Activated T-cell treated with anti-CD3 and anti-CD28 coated beads, Interleukin-2, amount 50 U/mL, for 48 hours (primary cell): ENCODE results near the gene BAIAP2.

Experiments used
- DNase-seq, 2 experiments: peaks; one replicate each; pipeline ENCODE4 v3.0.0-alpha.2; 2020

The BAIAP2 gene

DNA sequence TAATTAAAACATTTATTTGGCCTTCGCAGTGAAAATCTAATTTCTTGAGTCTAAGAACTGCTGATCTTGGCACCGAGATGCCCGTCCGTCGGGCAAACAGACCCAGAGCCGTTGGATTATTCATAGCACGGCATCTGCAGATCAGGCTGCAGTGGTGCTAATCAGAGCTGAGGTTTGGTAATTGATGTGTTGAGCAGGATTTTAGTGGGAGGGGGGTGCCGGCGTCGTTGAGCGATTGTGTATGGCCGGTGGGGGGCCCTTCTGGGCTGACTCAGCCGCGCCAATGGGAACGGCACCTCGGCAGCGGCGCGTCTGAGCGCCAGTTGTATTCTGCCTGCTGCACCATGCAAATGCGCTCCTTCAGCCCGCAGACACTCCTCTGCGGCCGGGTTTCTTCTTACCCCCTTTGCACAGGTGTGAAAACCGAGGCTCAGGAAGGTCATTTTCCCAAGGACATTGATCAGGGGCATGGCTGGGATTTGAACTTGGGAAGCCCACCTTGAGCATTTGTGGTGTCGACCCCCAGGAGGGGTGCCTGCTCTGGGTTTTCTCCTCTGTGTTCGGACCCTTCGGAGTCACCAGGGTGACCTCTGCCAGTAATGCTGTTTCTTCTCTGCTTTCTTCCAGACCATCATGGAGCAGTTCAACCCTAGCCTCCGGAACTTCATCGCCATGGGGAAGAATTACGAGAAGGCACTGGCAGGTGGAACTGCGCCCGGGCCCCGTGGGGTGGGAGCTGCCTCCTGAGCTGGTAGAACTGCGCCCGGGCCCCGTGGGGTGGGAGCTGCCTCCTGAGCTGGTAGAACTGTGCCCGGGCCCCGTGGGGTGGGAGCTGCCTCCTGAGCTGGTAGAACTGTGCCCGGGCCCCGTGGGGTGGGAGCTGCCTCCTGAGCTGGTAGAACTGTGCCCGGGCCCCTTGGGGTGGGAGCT is 18.4 kb downstream of the BAIAP2 start:
- no peak for DNase-seq

DNA sequence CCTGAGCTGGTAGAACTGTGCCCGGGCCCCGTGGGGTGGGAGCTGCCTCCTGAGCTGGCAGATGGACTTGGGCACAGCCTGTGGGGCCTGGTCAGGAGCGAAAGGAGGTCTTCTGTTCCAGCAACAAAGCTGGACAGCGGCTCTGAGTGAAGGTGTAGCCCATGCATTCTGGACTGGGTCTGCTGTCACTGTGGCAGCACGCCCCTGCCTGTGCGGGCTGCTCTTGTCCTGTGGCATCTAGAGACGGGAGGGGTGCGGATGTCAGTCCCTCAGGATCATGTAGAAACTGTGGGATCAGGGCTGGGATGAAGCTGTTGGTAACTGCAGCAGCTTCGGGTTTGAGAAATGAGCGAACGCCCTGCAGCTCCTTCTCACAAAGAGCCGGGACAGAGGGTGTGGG is 19.4 kb downstream of the BAIAP2 start:
- DNase-seq, result no peak

DNA sequence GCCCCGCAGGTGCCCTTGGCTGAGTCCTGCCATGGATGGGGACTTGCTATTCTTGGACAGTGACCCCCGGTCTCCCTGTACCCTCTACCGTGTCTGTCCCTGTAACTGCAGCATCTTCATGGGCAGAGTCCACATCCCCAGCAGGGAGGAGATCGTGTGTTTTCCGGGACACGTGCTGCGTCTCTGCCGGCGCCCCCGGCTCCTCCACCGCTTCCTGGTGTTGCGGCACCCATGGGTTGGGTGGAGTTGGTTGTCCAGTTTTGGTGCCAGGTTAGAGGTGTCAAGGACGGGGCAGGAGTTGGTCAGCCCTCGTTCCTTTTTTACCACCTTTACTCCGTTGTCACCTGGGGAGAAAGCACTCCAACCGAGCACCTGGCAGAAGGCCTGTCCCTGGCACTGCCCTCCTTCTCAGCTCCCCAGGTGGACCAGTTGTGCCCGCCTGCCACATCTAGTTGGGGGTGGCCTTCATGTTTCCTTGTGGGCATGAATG is 20.0 kb downstream of the BAIAP2 start:
- no peak for DNase-seq

DNA sequence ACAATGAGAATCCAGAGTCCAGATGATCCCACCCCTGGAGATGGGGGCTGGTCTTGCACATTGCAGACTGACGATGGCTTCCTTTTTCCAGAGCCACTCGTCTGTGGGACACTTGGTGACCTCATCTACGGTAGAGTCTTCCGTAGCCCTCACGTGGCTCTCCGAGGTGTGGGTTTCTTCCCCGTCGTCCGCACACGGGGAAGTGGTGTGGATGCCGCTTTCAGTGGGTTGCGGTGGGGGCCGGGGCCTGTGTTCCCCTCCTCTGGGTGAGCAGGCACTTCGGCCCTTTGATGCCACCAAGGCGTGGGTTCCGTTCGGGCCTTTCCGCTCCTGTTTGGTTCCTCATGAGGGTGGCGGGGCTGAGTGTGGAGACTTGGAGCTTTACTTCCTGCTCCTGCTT is 21.4 kb downstream of the BAIAP2 start:
- DNase-seq, result no peak

DNA sequence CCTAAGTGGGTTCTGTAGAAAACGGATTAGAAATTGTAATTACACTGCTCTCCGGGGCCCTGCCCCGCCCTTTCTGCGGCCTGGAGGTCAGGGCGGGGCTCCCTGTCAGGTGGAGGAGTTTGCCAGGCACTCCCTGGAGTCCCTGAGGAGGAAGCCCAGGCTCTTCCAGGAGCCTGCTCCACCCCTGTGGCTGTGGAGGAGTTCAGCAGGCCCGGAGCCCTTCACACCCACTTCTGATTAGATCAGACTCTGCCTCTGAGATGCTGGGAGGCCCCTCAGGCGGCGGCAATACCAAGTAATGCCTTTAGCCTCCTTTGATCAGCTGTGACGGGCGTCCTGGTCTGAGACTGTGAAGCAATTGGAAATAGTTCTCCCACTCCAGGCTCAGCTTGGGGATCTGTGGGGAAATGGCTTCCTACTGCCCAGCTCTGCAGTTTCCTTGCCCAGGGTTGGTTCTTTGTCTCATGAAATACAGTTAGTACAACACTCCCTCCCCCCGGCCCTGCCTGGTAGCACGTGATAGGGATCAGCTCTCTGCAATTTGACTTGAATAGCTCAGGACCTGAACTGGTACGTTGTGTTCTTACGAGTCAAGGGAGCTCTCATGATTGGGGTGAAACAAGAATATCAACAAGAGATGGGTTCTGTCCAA is 22.3 kb downstream of the BAIAP2 start:
- DNase-seq, result no peak

DNA sequence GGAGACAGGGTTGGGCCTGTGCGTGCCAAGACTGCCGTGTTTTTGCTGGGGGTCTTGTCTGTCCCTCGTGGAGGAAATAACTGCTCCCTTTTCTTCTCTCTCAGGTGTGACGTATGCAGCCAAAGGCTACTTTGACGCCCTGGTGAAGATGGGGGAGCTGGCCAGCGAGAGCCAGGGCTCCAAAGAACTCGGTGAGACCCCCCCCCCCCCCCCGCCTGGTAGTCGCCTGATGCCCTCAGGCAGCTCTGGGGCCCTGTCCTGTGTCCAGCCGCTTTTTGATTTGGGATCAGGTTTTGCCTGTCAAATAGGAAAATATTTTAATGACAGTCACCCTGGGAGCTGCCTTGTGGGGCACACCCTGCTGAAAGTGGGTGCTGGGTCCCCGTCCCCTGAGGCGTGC is 22.8 kb downstream of the BAIAP2 start:
- DNase-seq, result no peak

DNA sequence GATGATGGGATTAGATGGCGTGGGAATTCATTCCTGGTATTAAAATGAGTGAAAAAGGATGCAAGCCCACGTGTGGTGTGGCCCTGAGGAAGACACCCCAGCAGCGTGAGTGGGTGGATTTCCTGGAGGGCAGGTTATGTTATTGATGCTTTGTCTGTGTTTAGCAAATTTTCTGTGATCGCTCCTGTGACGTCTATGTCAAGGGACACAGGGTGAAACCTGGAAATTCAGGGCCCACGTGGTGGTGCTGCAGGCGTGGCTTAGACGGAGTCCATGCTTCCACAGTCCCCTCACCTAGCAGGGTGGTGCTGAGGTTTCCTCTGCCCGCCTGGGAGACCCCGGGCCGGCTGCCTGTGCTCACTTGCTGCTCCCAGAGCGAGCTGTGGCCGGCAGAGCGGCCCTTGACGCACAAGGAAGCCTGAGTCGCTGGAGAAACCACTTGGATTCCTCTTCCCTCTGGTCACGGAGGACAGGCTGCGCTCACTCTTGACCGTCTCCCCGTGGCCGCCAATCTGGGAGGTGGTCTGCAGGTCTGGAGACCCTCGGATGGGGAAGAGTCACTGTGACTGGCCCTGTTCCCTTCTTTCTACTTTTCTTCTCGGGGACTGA is 23.4 kb downstream of the BAIAP2 start:
- peak in 1 of 2 experiments; percentile 34 for DNase-seq

DNA sequence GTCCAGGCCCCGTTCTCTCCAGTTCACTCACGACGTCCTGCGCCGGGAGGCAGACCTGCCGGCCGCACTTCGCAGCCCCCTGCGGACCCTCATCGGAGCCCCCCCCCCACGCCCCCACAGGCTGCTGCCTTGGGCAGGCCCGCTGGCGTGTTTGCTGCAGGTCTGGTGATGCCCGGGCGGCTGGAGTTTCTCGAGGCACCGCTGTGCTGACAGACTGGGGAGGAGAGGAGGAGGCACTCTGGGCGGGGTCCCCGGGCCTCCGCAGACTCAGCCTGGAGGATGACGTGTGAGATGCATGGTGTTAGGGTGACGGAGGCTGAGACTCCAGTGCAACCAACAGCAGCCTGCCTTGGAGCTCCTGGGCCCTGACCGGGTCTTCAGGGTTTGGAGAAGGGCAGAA is 24.1 kb downstream of the BAIAP2 start:
- no peak for DNase-seq

DNA sequence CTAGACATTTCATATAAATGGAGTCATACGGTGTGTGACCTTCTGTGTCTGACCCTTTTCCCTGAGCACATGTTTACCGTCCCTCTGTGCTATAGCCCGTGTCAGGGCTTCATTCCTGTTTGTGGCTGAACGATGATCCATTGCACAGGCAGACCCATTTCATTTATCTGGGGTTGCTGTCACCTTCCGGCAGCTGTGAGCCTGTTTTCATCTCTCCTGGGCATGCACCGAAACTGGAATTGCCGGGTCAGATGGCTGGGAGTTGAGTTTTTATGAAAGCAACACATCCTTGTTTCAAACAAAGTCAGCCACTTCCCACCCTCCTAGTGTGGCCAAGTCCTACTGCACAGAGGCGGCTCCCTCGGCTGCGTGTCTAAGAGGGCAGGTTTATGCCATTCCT is 25.5 kb downstream of the BAIAP2 start:
- DNase-seq, result no peak

DNA sequence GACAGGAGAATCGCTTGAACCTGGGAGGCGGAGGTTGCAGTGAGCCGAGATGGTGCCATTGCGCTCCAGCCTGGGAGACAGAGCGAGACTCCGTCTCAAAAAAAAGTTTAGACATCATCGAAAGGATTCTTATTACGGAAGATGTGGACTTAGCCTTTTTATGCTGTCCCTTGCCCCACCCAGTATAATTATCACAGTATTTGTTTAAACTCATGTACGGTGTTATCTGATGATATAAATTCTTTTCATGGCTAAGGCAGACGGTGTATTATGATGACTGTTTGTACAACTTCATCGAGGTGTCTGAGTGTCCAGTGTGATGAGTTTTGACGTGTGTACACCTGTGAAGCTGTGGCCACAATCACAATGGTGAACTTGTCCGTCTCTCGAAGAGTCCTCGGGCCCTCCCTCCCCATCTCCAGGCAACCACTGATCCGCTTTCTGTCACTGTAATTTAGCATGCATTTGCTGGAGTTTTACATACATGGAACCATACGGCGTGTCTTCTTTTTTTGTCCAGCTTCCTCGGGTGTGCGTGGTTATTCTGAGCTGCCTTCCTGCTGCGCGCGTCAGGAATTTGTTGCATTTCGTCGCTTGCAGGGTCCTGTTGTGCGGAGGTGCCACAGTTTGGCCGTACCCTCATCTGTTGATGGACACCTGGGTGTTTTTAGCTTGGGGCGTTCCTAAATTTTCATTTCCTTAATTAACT is 26.2 kb downstream of the BAIAP2 start:
- DNase-seq, result no peak

DNA sequence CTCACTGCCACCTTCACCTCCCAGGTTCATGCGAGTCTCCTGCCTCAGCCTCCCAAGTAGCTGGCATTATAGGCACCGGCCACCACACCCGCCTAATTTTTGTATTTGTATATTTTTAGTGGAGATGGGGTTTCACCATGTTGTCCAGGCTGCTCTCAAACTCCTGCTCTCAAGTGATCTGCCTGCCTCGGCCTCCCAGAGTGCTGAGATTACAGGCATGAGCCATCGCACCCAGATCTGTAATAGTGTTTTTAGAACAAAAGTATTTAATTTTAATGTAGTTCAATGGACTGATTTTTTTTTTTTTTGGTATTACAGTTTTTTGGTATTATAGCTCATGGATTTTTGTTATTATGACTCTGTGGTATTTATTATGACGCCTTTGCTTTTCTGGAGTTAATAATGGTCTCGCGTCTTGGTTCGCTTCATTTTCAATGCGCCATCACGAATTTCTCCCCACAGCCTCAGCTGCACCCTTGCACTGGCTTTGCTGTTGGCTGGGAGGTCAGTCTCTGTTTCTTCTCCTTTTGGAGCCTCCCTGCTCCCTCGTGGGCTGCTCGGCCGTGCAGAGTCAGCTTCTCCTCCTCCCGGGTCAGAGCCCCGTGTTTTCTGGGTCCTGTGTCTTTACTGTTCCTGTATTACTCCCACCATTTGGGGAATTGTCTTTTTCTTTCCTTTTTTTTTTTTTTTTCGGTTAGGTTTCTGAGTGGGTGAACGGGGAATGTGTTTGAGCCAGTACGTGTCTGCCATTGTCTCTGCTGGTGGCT is 27.2 kb downstream of the BAIAP2 start:
- no peak for DNase-seq

DNA sequence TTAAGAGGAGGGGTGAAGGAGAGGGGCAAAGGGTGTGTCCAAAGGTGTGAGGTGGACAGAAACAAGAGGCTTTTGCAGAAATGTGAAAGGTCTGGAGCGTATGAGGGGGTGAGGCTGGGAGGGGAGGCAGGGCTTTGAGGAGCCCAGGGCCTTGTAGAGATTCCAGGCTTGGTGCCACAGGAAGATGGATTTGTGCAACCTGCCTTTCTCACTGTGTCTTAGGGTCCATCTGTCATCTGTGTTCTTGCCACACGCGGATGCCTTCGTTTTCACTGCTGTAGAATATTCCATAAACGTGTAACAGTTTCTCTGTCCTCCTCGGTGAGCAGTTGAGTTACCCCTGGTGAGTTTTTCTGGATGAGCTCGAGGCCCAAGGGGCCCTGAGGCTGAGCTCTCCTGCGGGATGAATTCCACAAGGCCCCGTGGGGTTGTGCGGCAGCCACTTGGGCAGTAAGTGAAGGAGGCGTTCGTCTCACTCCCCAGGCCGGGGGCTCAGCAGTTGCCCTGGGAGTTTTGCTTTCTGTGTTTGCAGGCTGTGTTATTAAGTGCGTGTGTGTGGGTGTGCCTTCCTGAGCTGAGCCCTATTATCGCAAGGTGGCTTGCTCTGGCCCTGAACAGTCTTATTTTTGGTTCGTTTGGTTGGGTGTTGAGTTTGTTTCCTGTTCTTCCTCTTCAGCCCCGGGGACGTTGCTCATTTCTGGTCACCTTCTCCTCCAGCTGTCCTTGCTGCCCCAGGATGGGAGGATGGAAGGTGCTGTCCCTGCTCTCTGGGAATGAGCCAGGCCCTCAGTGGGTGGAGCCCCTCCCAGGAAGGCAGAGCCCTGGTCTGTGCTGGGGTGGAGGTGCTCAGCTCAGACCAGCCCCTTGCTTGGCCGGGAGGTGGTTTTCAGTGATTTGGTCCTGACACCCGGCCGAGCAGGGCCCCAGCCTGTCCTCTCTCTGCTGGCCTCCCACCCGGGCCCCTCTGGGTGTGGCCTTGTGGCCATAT is 28.4 kb downstream of the BAIAP2 start:
- DNase-seq, result no peak

DNA sequence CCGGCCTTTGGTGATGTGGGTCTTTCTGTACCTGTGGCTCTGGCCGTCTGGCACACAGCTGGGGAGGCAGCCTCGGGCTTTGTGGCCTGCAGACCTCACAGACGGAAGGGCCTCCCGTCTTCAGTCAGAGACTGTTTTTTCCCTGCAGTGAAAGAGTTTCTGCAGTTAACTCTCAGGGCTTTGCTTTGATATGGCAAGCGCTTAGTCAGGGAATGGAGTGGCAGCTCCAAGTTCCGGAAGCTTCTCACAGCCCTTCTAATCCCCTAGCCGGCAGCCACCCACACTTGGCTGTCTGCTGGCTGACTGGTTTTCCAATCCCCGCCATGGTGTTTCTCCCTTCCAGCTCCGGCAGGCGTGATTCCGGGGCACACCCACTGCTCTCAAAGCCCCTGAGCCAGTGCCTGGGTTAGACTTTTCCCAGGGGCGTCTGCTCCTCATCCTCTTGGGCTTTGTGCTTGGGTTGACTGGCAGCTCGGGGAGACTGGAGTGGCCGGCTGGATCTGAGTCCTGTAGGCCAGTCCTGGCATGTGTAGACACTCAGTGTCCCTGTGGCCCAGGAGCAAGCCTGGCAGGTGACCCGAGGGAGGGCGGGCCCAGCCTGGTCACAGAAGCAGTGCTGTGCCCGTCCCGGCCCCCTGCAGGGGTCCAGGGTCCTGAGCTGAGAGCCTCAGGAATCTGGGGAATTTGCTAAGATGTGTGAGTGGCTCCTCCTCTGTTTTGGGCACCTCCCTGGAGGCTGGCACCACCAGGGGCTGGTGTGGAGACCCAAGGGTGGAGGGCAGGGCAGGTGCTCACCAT is 29.9 kb downstream of the BAIAP2 start:
- DNase-seq, result no peak

DNA sequence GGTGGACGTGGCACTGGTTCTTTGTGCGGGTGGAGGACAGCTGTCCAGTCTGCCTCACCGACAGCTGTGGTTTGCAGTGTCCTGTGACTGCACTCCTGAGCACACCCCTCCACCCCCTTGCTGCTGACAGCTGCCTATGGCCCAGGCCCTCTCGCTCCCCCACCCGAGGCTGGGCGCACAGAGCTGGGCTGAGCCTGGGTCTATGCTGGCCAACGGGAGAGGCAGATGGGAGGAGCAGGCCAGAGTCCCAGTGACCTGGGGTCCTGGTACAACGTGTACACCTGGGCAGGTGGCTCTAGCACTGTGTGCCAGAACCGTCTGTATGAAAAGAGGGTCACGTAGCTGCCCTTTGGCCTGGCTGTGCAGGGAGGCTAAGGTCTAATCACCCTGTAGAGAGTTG is 30.5 kb downstream of the BAIAP2 start:
- DNase-seq, result no peak

DNA sequence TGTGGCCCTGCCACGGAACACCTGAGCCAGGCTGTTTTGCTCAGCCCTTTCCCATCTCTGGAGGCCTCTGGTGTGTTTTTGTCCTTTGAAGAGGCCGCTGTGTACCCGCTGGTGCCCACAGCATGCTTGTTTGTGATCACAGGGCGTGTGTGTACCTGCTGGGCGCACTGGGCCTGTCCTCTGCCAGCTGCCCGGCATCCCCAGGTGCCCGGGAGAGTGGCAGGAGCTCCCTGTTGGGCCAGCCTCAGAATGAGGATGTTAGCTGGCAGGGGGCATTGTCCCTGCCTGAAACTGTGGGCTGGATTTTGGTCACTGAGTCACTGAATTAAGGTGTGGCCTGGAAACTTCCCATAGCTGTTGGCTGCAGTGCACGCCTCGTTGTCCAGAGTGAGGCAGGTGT is 31.1 kb downstream of the BAIAP2 start:
- DNase-seq, result no peak

DNA sequence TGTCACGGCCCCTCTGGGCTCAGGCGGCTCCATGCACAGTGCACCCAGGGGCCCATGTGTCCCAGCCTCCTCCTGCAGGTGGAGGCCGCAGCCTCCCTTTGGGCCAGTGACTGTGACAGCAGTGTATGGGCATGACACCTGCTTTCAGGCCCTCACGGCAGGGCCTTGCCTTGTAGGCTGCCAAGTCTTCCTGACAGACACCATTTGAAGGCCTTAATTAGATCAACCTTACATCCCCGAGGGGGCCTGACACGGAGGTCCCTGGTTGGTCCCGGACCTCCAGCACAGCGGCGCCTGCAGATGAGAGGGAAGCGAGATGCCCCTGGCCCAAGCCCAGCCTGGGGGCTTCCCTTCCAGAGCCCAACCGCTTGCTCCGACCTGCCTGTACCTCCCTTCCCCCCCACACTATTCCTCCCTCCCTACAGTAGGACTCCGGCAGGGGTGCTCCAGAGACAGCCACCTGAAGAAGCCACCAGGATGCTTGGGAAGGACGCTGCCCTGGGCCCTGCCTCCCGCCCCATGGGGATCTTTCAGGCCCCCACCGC is 31.9 kb downstream of the BAIAP2 start:
- DNase-seq, result no peak

DNA sequence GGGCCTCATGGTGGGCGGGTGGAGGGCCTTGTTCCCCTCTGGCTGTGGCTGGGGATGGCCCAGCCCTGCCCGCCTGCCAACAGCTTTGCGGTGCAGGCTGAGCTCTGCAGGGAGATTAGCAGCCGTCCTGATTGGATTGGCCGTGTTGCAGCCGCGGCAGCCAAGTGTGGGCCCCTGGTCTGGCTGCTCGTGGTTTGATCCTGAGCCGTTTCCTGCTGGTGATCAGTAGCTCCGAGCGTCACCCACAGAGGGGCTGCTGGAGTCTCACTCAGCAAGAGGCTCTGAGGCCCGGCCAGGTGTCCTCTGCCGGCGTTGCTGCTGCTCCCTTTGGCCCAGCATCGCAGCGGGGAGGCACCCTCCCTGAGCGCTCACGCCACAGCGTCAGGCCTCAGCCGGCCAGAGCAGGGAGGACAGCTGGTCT is 32.5 kb downstream of the BAIAP2 start:
- DNase-seq, result no peak

DNA sequence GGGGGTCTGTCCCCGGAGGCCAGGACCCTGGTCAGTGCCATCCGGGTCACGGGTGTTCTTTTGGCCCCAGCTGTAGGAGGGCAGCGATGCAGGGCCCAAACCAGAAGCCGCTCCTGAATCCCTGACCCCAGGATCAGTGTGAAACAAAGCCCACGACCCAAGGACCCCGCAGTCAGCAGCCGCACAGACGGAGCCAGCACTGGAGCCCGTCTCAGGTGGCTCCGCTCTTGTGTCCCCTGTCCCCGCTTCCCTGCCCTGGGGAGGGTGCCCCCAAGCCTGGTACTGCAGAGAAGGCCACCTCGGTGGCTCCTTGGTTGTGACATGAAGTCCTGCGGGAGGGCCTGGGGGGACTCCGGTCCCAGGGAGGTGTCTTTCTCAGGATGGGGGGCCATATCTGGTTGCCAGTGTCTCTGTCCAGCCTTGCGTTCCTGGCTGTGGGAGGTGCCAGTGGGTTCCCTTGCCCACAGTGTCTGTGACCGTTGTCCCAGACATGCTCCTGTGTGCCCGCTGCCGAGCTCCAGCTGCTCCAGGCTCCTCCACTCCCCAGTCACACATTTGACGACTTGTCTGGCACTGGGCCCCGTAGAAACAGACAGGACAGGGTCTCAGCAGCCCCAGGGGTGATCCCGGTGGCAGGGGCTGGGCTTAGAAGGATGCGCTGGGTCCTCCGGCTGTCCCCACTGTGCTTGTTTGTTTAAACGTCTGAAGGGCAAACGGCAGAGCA is 33.6 kb downstream of the BAIAP2 start:
- DNase-seq, result no peak

DNA sequence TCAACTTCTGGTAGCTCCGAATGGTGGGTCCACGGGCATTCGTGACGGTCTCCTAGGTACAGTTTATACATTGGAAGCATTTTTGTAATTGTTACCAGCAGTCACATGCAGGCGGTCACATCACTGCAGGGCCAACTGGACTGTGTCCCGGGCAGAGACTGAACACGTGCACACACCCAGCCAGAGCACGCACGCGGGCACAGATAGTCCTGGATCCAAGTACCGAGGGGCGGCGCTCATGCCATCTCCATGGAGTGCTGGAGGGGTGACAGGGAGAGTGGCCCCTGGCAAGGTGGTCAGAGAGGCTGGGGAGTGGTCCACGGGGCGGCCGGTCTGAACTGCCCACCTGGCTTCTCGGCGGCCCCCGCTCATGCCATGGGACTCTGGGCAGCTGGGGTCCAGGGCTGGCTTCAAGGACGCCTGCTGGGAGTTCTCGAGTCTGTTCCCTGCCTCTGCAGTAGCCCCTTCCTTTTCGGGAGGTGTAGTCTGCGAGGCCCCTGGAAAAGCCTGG is 34.2 kb downstream of the BAIAP2 start:
- DNase-seq, result no peak
